ENCODE results near the gene TP63. TPM values are rescaled to one million over a fixed set of nuclear protein-coding genes. Genes with fewer than 3 reads are reported as not detected.

The TP63 gene
- total RNA-seq, 1 experiment from 2014 or later, result 41.9 TPM

- no peaks in the 10 kb centered on the region for H3K9me3 Mint-ChIP-seq (ENCODE audit: unreplicated experiment)
- CTCF ChIA-PET, result interaction anchor here (1.0 to 1.8 kb wide), 3 partner anchors 13 to 67 kb away, joined by 3 to 7 read pairs (median 3); no protein-coding TSS in a partner anchor
- peaks cover 33% of the 10 kb centered on the region for H3K4me1 Mint-ChIP-seq (ENCODE audit: insufficient read depth, unreplicated experiment)
- intact Hi-C loops (cut with micrococcal nuclease), result no loop called here
- H3K27ac Mint-ChIP-seq (ENCODE audit: low read depth, unreplicated experiment), result peak overlapping the region; percentile 80
- no peaks in the 10 kb centered on the region for H3K27me3 Mint-ChIP-seq (ENCODE audit: insufficient read depth, unreplicated experiment)
- POLR2A ChIA-PET, result interaction anchor here (0.7 to 6.3 kb wide), 19 partner anchors 9 to 640 kb away, joined by 3 to 66 read pairs (median 5); no protein-coding TSS in a partner anchor
- no TSS peak for BruUV-seq (replicated peaks)
- H3K4me3 Mint-ChIP-seq (ENCODE audit: unreplicated experiment), result no peak overlapping the region
- DNase-seq (ENCODE audit: unreplicated experiment), result peak; percentile 86
- TF ChIP-seq, protein P1, sequence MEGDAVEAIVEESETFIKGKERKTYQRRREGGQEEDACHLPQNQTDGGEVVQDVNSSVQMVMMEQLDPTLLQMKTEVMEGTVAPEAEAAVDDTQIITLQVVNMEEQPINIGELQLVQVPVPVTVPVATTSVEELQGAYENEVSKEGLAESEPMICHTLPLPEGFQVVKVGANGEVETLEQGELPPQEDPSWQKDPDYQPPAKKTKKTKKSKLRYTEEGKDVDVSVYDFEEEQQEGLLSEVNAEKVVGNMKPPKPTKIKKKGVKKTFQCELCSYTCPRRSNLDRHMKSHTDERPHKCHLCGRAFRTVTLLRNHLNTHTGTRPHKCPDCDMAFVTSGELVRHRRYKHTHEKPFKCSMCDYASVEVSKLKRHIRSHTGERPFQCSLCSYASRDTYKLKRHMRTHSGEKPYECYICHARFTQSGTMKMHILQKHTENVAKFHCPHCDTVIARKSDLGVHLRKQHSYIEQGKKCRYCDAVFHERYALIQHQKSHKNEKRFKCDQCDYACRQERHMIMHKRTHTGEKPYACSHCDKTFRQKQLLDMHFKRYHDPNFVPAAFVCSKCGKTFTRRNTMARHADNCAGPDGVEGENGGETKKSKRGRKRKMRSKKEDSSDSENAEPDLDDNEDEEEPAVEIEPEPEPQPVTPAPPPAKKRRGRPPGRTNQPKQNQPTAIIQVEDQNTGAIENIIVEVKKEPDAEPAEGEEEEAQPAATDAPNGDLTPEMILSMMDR (IDR thresholded peaks at IDR 0.05; ENCODE audit: unreplicated experiment), result no peak
- no peaks in the 10 kb centered on the region for H3K36me3 Mint-ChIP-seq (ENCODE audit: insufficient read depth, unreplicated experiment)
Observed at GRCh38 chr3:189908646-189909045, 277.5 kb downstream of the TP63 start.

- Mint-ChIP-seq H3K27ac (ENCODE audit: low read depth, unreplicated experiment) (peak overlapping the region; percentile 80), H3K4me1 (ENCODE audit: insufficient read depth, unreplicated experiment) (peaks cover 37% of the 10 kb centered on the region), H3K27me3 (ENCODE audit: insufficient read depth, unreplicated experiment) (no peaks in the 10 kb centered on the region), H3K9me3 (ENCODE audit: unreplicated experiment) (no peaks in the 10 kb centered on the region), H3K36me3 (ENCODE audit: insufficient read depth, unreplicated experiment) (no peaks in the 10 kb centered on the region), H3K4me3 (ENCODE audit: unreplicated experiment) (no peak overlapping the region)
- TF ChIP-seq, protein P1 (IDR thresholded peaks at IDR 0.05; ENCODE audit: unreplicated experiment), result no peak
- DNase-seq (ENCODE audit: unreplicated experiment), result peak; percentile 68
- BruUV-seq (replicated peaks), result TSS peak; percentile 84
- intact Hi-C loops (cut with micrococcal nuclease), result no loop called here
- ChIA-PET POLR2A (interaction anchor here (0.6 to 6.3 kb wide), 25 partner anchors 9 to 640 kb away, joined by 3 to 66 read pairs (median 4); no protein-coding TSS in a partner anchor), CTCF (interaction anchor here (0.6 to 1.8 kb wide), 4 partner anchors 13 to 626 kb away, joined by 3 to 7 read pairs (median 3); no protein-coding TSS in a partner anchor)
Observed at GRCh38 chr3:189909139-189909538, 277.9 kb downstream of the TP63 start.

- BruUV-seq (replicated peaks), result no TSS peak
- peak; percentile 88 for DNase-seq (ENCODE audit: unreplicated experiment)
- Mint-ChIP-seq H3K4me1 (ENCODE audit: insufficient read depth, unreplicated experiment) (peaks cover 39% of the 10 kb centered on the region), H3K4me3 (ENCODE audit: unreplicated experiment) (no peak overlapping the region), H3K27me3 (ENCODE audit: insufficient read depth, unreplicated experiment) (no peaks in the 10 kb centered on the region), H3K36me3 (ENCODE audit: insufficient read depth, unreplicated experiment) (no peaks in the 10 kb centered on the region), H3K9me3 (ENCODE audit: unreplicated experiment) (no peaks in the 10 kb centered on the region), H3K27ac (ENCODE audit: low read depth, unreplicated experiment) (peak overlapping the region; percentile 80)
- intact Hi-C loops (cut with micrococcal nuclease), result no loop called here
- CTCF ChIA-PET, result interaction anchor here (0.6 to 1.8 kb wide), 4 partner anchors 14 to 625 kb away, joined by 3 to 7 read pairs (median 3); no protein-coding TSS in a partner anchor
- POLR2A ChIA-PET, result interaction anchor here (0.6 to 6.3 kb wide), 18 partner anchors 10 to 641 kb away, joined by 3 to 66 read pairs (median 6); no protein-coding TSS in a partner anchor
- TF ChIP-seq, protein P1 (IDR thresholded peaks at IDR 0.05; ENCODE audit: unreplicated experiment), result no peak
Observed at GRCh38 chr3:189909573-189909972, 278.4 kb downstream of the TP63 start.

- intact Hi-C loops (cut with micrococcal nuclease), result no loop called here
- no peak overlapping the region for H3K4me3 Mint-ChIP-seq (ENCODE audit: unreplicated experiment)
- H3K36me3 Mint-ChIP-seq (ENCODE audit: insufficient read depth, unreplicated experiment), result no peaks in the 10 kb centered on the region
- H3K4me1 Mint-ChIP-seq (ENCODE audit: insufficient read depth, unreplicated experiment), result peaks cover 50% of the 10 kb centered on the region
- ChIA-PET CTCF (no interaction called here), POLR2A (interaction anchor here (0.6 to 6.3 kb wide), 8 partner anchors 27 to 642 kb away, joined by 3 to 66 read pairs (median 7); no protein-coding TSS in a partner anchor)
- H3K9me3 Mint-ChIP-seq (ENCODE audit: unreplicated experiment), result no peaks in the 10 kb centered on the region
- no peak for DNase-seq (ENCODE audit: unreplicated experiment)
- H3K27me3 Mint-ChIP-seq (ENCODE audit: insufficient read depth, unreplicated experiment), result no peaks in the 10 kb centered on the region
- no peak overlapping the region for H3K27ac Mint-ChIP-seq (ENCODE audit: low read depth, unreplicated experiment)
- no TSS peak for BruUV-seq (replicated peaks)
- TF ChIP-seq, protein P1 (IDR thresholded peaks at IDR 0.05; ENCODE audit: unreplicated experiment), result no peak
Observed at GRCh38 chr3:189911001-189911400, 279.8 kb downstream of the TP63 start.
